SU-DHL-6 (cell line): ENCODE results near the gene VILL.

ENCODE experiments used
- H2AFZ ChIP-seq: fragments of 200-600 bp; sonication (generic); 2 replicates; pipeline ENCODE4 v1.6.1; 2014; ENCODE audit warnings: low read depth, mild to moderate bottlenecking, moderate library complexity, mixed read lengths, antibody characterized with exemption, low read length; ENCODE audit not compliant: severe bottlenecking
- H3F3A ChIP-seq: fragments of 200-600 bp; shearing (Covaris generic); 2 replicates; pipeline ENCODE4 v1.6.0; 2016; ENCODE audit warnings: antibody characterized with exemption, mild to moderate bottlenecking; ENCODE audit not compliant: insufficient read depth
- H3K27ac ChIP-seq: fragments of 200-600 bp; sonication (generic); 2 replicates; pipeline ENCODE4 v1.5.1; 2016; ENCODE audit warnings: low read depth, mild to moderate bottlenecking, low read length, moderate library complexity, mixed read lengths
- H3K27me3 ChIP-seq: fragments of 200-600 bp; sonication (generic), shearing (Covaris generic); 2 replicates; pipeline ENCODE4 v1.6.0; 2014; ENCODE audit warnings: mild to moderate bottlenecking, low read length
- H3K36me3 ChIP-seq: fragments of 200-600 bp; sonication (generic); 2 replicates; pipeline ENCODE4 v1.6.1; 2014; ENCODE audit warnings: mild to moderate bottlenecking, low read length, mixed read lengths
- H3K4me2 ChIP-seq: fragments of 300-600, 200-600 bp; shearing (Covaris generic), sonication (generic); 2 replicates; pipeline ENCODE4 v1.6.0; 2014; ENCODE audit warnings: low read length, low read depth, mild to moderate bottlenecking; ENCODE audit not compliant: poor library complexity, severe bottlenecking
- H3K4me3 ChIP-seq: fragments of 200-600 bp; sonication (generic); 2 replicates; pipeline ENCODE4 v1.5.1; 2014; ENCODE audit warnings: antibody characterized with exemption, low read length, mild to moderate bottlenecking, mixed read lengths; ENCODE audit not compliant: insufficient read depth, poor library complexity, severe bottlenecking
- H3K79me2 ChIP-seq: fragments of 200-600 bp; sonication (generic); 2 replicates; pipeline ENCODE4 v1.6.1; 2014; ENCODE audit warnings: mild to moderate bottlenecking, low read length, moderate library complexity; ENCODE audit not compliant: insufficient read depth
- H3K9ac ChIP-seq: fragments of 200-600 bp; sonication (generic); 2 replicates; pipeline ENCODE4 v1.7.0; 2014; ENCODE audit warnings: mild to moderate bottlenecking, low read length
- H3K9me2 ChIP-seq: fragments of 200-600 bp; sonication (generic); replicated peaks from 2 replicates; pipeline ENCODE4 v1.6.1; 2014; ENCODE audit warnings: low read length; ENCODE audit not compliant: insufficient read depth
- H3K9me3 ChIP-seq: fragments of 200-600 bp; sonication (generic); 2 replicates; pipeline ENCODE4 v1.6.1; 2014; ENCODE audit warnings: low read length, mixed read lengths; ENCODE audit not compliant: insufficient read depth
- H4K20me1 ChIP-seq: fragments of 200-600 bp; sonication (generic); 2 replicates; pipeline ENCODE4 v1.6.1; 2014; ENCODE audit warnings: low read depth, mild to moderate bottlenecking, antibody characterized with exemption, low read length, moderate library complexity, mixed read lengths
- EZH2phosphoT487 ChIP-seq: fragments of 200-600 bp; sonication (generic), shearing (Covaris generic); conservative IDR thresholded peaks from 2 replicates; pipeline ENCODE4 v1.6.1; 2018; ENCODE audit warnings: mild to moderate bottlenecking, antibody characterized with exemption, low read length, moderate library complexity, mixed read lengths
- TF ChIP-seq, protein P1 (sequence below): fragments of 200-600 bp; sonication (generic); IDR thresholded peaks from one replicate; pipeline ENCODE4 v1.5.1; 2017; ENCODE audit warnings: antibody characterized with exemption, mild to moderate bottlenecking, low read length, moderate library complexity; ENCODE audit not compliant: insufficient read depth, poor library complexity, severe bottlenecking

The VILL gene

DNA sequence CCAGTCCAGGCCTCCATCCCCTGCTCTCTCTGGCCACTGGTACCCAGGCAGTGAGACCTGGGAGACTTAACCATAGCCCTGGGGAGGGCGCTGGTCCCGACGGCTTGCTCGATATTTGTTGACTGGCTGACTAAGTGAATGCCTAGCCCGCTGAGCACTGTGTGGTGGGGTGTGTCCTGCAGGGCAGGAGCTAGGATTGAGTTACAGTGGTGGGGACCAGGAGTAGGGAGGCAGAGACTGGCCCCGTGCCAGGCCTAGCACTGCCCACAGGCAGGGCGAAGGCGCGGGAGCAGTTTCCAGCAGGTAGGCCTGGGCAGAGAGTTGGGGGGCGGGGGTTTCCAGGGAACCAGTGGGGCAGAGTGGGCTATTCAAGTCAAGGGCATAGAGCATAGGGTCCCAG is at the start of gene VILL:
Gene VILL (plus strand): TSS at position 260 of the 400 bp plus-strand sequence. CDS start 2,887 bp downstream, outside the sequence.
- H3K4me2 ChIP-seq: no peak within 1 kb of the TSS
- H2AFZ ChIP-seq: no peak within 1 kb of the TSS
- H4K20me1 ChIP-seq: no peaks in the 10 kb centered on the region
- H3K27me3 ChIP-seq: no peaks in the 10 kb centered on the region
- H3K9ac ChIP-seq: no peak within 1 kb of the TSS
- H3K27ac ChIP-seq: no peak within 1 kb of the TSS
- no peaks in the 10 kb centered on the region for H3F3A ChIP-seq
- H3K79me2 ChIP-seq: no peaks in the 10 kb centered on the region
- no peaks in the 10 kb centered on the region for H3K9me2 ChIP-seq
- H3K9me3 ChIP-seq: no peaks in the 10 kb centered on the region
- no peak within 1 kb of the TSS for H3K4me3 ChIP-seq
- no peaks in the 10 kb centered on the region for H3K36me3 ChIP-seq
- TF ChIP-seq, protein P1, sequence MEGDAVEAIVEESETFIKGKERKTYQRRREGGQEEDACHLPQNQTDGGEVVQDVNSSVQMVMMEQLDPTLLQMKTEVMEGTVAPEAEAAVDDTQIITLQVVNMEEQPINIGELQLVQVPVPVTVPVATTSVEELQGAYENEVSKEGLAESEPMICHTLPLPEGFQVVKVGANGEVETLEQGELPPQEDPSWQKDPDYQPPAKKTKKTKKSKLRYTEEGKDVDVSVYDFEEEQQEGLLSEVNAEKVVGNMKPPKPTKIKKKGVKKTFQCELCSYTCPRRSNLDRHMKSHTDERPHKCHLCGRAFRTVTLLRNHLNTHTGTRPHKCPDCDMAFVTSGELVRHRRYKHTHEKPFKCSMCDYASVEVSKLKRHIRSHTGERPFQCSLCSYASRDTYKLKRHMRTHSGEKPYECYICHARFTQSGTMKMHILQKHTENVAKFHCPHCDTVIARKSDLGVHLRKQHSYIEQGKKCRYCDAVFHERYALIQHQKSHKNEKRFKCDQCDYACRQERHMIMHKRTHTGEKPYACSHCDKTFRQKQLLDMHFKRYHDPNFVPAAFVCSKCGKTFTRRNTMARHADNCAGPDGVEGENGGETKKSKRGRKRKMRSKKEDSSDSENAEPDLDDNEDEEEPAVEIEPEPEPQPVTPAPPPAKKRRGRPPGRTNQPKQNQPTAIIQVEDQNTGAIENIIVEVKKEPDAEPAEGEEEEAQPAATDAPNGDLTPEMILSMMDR: no peak
- TF ChIP-seq EZH2phosphoT487: no peak

DNA sequence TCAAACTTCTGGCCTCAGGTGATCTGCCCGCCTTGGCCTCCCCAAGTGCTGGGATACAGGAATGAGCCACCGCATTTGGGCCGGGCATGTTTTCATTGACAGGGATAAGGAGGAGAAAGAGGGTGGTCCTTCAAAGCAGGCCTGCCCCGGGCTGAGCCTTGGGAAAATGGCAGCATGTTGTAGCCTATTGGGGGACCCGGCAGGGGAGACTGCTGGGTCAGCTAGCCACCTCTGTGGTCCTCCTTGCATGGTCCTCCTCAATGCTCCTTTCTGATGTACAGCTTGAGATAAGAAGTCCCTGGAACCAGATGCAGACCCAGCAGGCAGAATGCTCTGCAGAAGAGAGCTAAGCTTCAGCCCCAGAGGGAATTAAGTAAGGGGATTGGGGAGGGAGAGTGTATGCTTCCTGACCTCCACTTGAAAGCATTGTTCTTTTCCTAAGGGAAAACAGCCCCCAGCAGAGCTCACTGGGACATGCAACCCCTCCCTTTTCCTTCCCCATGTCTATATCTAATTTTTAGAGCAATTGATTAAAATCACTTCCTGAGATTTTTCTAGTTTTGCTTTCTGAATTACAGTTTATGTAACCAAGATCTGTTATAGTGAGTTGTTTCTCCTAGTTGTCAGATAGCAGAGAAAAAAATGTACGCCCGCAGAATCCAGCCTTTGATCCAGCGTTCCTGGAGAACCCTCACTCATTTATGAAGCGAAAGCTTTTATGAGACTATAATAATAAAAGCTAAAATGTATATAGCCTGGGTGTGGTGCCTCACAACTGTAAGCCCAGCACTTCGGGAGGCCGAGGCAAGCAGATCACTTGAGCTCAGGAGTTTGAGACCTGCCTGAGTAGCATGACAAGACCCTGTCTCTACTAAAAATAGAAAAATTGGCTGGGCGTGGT is 48.7 kb upstream of the VILL start:
- H4K20me1 ChIP-seq: no peaks in the 10 kb centered on the region
- no peaks in the 10 kb centered on the region for H3K79me2 ChIP-seq
- H3K9ac ChIP-seq: no peak overlapping the region
- no peaks in the 10 kb centered on the region for H3F3A ChIP-seq
- H3K9me3 ChIP-seq: no peaks in the 10 kb centered on the region
- H3K27ac ChIP-seq: no peak overlapping the region
- no peaks in the 10 kb centered on the region for H3K27me3 ChIP-seq
- no peaks in the 10 kb centered on the region for H3K36me3 ChIP-seq
- H3K4me3 ChIP-seq: no peak overlapping the region
- no peak overlapping the region for H3K4me2 ChIP-seq
- no peak overlapping the region for H2AFZ ChIP-seq
- H3K9me2 ChIP-seq: no peaks in the 10 kb centered on the region
- TF ChIP-seq, protein P1: no peak
- TF ChIP-seq EZH2phosphoT487: no peak

GRCh38 chr3:37942646-37943045 is 47.9 kb upstream of the VILL start:
- Histone ChIP-seq H3K9ac (no peak overlapping the region), H3K27ac (no peak overlapping the region), H2AFZ (no peak overlapping the region), H3K79me2 (no peaks in the 10 kb centered on the region), H3K27me3 (no peaks in the 10 kb centered on the region), H3K4me2 (no peak overlapping the region), H3K4me3 (no peak overlapping the region), H3K9me2 (no peaks in the 10 kb centered on the region), H4K20me1 (no peaks in the 10 kb centered on the region), H3F3A (no peaks in the 10 kb centered on the region), H3K36me3 (no peaks in the 10 kb centered on the region), H3K9me3 (no peaks in the 10 kb centered on the region)
- TF ChIP-seq, protein P1: no peak
- no peak for TF ChIP-seq EZH2phosphoT487
